H54 (cell line): Measurements from ENCODE around the gene LY6G6D.

Experiments used
- DNase-seq: peaks from one replicate; pipeline ENCODE4 v3.0.0; 2011; ENCODE audit warnings: low spot score, mixed read lengths; ENCODE audit not compliant: insufficient read length
- FAIRE-seq: peaks from 3 replicates; lab custom pipeline; 2011; peaks lifted over from hg19 to GRCh38; lab: Jason Lieb, UNC
- POLR2A ChIP-seq: IDR thresholded peaks from 2 replicates; pipeline ENCODE4 v1.6.1; 2011; ENCODE audit warnings: low read depth, mild to moderate bottlenecking, low read length

The LY6G6D gene

GRCh38 chr6:31764198-31764597, 49.0 kb downstream of the LY6G6D start:
- DNase-seq, result no peak
- no peak for FAIRE-seq
- no peak for TF ChIP-seq POLR2A

GRCh38 chr6:31765559-31765909, 50.4 kb downstream of the LY6G6D start:
- FAIRE-seq (no peak), DNase-seq (no peak)
- no peak for TF ChIP-seq POLR2A

GRCh38 chr6:31765910-31766794, 51.0 kb downstream of the LY6G6D start:
- DNase-seq (no peak), FAIRE-seq (no peak)
- no peak for TF ChIP-seq POLR2A

GRCh38 chr6:31767096-31767645, 52.0 kb downstream of the LY6G6D start:
- no peak for TF ChIP-seq POLR2A
- DNase-seq (no peak), FAIRE-seq (no peak)
